ENCODE results near the gene PRPF8.
A peak's percentile ranks its signal among the peaks of the same experiment; 100 is the strongest.
"Not testable (repeated sequence)": the region's sequence is repeated elsewhere in the genome, so short reads cannot be mapped to it uniquely, and the experiment has no call there.

PRPF8 gene

GRCh38 chr17:1684378-1685189 lies at the start of gene PRPF8:
TSS of gene PRPF8 (minus strand) at chr17:1684867. CDS start at chr17:1684571, 296 bp downstream.
- DNase-seq, result peak; percentile 88

DNA sequence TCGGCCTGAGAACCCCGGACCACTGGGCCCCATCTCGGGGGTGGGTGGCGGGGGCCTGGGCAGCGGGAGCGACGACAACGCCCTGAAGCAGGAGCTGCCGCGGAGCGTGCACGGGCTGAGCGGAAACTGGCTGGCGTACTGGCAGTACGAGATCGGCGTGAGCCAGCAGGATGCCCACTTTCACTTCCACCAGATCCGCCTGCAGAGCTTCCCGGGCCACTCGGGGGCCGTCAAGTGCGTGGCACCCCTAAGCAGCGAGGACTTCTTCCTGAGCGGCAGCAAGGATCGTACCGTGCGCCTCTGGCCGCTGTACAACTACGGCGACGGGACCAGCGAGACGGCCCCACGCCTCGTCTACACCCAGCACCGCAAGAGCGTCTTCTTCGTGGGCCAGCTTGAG lies 49.1 kb upstream of the PRPF8 start:
- DNase-seq, result no peak

GRCh38 chr17:1732833-1733321 lies 48.2 kb upstream of the PRPF8 start:
- DNase-seq, result no peak

GRCh38 chr17:1732241-1732832 lies 47.7 kb upstream of the PRPF8 start:
- no peak for DNase-seq

- DNase-seq, result no peak
These were observed 46.5 kb upstream of the PRPF8 start for GRCh38 chr17:1731194-1731506.

DNA sequence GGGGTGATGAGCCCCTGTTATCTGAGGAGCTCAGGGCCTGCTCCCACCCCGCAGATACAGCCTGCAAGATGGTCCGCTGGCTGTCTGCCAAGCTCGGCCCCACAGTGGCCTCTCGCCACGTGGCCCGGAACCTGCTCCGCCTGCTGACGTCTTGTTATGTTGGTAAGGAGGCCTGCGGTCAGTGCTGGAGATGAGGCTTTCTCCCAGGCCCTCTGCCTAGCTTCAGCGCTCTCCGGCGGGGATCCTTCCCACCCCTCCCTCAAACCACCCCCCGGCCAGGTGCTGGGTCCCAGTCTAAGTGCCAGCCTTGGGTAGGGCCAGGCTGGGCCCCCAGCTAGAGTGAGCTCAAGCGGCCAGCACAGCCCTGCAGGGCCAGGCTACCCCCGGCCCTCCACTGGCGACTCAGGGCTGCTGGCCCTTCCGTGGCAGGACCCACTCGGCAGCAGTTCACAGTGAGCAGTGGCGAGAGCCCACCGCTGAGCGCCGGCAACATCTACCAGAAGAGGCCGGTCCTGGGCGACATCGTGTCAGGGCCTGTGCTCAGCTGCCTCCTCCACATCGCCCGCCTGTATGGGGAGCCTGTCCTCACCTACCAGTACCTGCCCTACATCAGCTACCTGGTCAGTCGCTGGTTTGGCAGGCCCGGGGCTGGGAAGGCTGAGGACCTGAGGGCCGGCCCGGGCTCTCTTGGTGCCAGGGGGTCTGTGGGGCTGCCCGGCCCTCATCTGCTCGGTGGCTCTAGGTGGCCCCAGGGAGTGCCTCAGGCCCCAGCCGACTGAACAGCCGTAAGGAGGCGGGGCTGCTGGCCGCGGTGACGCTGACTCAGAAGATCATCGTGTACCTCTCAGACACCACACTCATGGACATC lies 45.9 kb upstream of the PRPF8 start:
- DNase-seq, result no peak

- no peak for DNase-seq
These were observed 45.3 kb upstream of the PRPF8 start for GRCh38 chr17:1729966-1730325.

- no peak for DNase-seq
These were observed 43.4 kb upstream of the PRPF8 start for GRCh38 chr17:1727876-1728630.

DNA sequence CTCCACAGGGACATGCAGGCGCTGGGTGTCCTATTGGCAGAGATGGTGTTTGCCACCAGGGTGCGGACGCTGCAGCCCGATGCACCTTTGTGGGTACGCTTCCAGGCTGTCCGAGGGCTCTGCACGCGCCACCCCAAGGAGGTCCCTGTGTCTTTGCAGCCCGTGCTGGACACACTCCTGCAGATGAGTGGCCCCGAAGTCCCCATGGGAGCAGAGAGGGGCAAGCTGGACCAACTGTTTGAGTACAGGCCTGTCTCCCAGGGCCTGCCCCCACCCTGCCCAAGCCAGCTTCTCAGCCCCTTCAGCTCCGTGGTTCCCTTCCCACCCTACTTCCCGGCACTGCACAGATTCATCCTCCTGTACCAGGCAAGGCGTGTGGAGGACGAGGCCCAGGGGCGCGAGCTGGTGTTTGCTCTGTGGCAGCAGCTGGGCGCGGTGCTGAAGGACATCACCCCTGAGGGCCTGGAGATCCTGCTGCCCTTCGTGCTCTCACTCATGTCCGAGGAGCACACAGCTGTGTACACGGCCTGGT lies 42.7 kb upstream of the PRPF8 start:
- no peak for DNase-seq

DNA sequence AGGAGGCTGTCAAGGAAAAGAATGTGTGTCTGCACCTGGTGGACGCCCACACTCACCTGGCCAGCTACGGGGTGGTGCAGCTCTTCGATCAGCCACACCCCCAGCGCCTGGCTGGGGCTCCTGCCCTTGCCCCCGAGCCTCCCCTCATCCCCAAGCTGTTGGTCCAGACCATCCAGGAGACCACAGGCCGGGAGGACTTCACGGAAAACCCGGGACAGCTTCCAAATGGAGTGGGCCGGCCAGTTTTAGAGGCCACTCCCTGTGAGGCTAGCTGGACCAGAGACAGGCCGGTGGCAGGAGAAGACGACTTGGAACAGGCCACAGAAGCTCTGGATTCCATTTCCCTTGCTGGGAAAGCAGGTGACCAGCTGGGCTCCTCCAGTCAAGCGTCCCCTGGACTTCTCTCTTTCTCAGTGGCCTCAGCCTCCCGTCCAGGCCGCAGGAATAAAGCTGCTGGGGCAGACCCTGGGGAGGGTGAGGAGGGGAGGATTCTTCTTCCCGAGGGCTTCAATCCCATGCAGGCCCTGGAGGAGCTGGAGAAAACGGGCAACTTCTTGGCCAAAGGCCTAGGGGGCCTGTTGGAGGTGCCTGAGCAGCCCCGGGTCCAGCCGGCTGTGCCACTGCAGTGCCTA lies 42.1 kb upstream of the PRPF8 start:
- DNase-seq, result no peak

GRCh38 chr17:1725642-1726511 lies 41.2 kb upstream of the PRPF8 start:
- no peak for DNase-seq

DNA sequence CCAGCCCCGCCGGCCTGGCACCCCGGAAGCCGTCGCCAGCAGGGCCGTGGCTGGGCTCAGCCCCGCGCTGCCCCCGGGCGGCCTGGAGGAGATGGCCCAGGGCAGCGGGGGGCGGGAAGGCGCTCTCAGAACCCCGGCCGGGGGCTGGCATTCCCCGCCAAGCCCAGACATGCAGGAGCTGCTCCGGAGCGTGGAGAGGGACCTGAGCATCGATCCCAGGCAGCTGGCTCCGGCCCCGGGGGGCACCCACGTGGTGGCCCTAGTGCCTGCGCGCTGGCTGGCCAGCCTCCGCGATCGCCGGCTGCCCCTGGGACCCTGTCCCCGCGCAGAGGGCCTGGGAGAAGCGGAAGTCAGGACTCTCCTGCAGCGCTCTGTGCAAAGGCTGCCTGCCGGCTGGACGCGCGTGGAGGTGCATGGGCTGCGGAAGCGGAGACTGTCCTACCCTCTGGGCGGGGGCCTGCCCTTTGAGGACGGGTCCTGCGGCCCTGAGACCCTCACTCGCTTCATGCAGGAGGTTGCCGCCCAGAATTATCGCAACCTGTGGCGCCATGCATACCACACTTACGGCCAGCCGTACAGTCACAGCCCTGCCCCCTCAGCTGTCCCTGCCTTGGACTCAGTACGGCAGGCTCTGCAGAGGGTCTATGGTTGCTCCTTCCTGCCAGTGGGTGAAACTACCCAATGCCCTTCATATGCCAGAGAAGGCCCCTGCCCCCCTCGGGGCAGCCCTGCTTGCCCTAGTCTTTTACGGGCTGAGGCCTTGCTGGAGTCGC lies 40.4 kb upstream of the PRPF8 start:
- no peak for DNase-seq

- peak; percentile 54 for DNase-seq
These were observed 39.7 kb upstream of the PRPF8 start, which contains the start of gene WDR81 for GRCh38 chr17:1724351-1724868. TSS of gene WDR81 (plus strand) at chr17:1724704. CDS start at chr17:1724960, 256 bp downstream.

- DNase-seq, result not testable (repeated sequence)
These were observed 37.4 kb upstream of the PRPF8 start for GRCh38 chr17:1722022-1722421.

- peak; percentile 18 for DNase-seq
These were observed 36.3 kb upstream of the PRPF8 start for GRCh38 chr17:1720856-1721386.

DNA sequence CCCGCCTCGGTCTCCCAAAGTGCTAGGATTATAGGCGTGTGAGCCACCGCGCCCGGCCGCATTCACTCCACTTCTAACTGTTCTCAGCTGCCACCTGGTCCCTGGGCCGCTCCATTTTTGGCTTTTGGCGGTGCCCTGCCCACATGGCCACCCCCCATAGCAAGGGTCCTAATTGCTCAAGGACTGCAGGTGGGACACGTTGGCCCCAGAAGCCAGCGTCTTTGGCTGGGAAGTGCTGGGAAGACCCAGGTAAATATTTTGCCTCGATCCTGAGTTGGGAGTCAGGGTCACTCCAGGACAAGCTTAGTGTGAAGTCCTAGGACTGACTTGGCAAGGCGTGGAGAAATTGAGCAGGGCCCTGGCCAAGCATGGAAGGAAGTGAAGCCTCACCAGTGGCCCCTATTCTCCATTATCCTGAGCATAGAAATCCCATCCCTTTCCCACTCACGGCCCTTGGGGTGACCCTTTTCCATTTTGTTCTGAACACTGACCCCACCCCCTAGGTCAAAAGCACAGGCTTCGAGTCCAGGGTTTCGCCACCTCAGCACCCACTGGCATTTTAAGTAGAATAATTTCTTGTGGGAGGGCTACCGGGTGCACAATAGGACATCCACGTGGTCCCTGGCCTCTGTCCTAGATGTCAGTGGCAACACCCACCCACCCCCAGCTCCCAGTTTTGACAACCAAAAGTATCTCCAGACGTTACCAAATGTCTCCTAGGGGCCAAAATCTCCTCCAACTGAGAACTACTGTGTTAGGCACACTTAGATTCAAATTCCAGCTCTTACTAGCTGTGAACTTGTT lies 33.9 kb upstream of the PRPF8 start:
- DNase-seq, result no peak

DNA sequence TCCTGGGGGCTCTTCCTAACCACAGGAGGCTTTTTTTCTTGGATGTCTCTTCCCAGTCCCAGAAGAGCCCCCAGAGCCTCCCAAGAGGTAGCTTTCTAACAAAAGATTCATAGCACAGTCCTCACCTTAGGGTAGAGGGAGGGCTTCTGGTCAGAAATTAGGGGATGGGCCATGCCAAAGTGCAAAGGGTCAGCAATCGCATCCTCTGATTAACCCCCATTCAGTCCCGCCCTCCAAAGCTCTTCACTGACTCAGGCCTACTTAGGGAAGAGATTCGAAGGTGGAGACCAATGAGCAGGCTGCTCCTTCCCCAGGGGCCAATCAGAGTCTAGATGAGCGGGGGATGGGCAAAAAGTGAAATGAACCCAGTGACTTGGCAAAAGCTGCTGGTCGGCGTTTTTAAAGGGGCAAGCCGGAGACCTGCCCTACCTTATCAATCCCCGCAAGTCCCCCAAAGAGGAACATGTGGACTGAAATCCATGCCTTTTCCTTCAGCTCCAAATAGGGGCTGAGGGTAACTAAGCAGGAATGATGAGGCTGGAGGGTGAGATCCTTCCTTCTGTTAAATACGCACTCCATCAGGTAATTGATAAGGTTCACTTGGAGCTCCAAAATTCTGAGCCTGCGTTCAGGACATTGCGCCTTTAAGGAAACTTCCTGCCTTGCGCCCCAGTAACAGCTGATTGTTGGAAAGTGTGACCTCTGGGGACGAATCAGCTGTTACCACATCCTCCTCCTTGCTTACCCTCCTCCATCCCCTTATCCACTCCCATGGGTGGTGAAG lies 32.4 kb upstream of the PRPF8 start:
- peak; percentile 93 for DNase-seq

Data from NCI-H1105 treated with DMSO at 0.1 percent for 48 hours (cell line).